Measurements from ENCODE around the gene MUSK. TPM values are rescaled to one million over a fixed set of nuclear protein-coding genes. Genes with fewer than 3 reads are reported as not detected.

Gene MUSK
- total and polyA plus RNA-seq, 2 of the 4 experiments (the other 2 are of a cell fraction), result 0.07 to 0.18 TPM

DNA sequence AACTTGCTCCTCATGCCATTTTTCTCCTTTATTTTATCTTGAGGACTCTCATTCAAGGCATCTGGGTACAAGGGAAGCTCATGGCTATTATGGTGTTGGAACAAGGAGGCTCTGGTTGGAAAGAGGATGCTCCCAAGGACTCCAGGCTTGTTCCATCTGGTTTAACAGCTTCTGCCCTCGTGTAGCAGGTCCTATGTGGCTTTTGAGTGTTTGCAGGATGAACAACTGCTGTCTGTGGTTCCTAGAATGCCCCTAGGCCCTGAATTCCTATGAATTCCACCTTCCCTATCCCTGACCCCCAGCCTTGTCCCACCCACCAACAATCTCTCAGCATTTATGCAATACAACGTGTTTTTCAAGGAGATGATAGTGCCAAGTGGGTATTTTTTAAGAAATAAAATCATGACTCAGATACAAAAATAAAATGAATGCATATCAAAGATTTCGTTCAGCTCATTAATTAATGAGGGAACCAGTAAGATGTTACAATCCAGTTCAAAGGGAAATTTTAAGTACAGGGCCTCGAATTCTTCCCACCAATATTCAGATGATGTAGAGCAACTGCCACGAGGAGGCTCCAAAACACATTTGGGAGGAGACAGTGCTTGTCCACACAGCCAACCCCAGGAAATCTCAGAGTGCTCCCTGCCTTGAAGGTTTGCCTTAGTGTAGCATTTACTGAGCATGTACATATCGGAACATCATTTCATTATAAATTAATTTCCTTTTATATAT lies 182.0 kb downstream of the MUSK start:
- peak overlapping the region; percentile 62 for H3K4ac ChIP-seq (ENCODE audit: low read depth, low read length)
- POLR2A ChIA-PET (ENCODE audit: unreplicated experiment), result no interaction called here
- in situ Hi-C loops (cut with MboI; ENCODE audit: low sequenced_read_pairs), result no loop called here
- H2BK20ac ChIP-seq (ENCODE audit: low read depth, low read length), result peak overlapping the region; percentile 62; the same call in 1 of the 2 replicates
- 0 out of 2 replicates have a peak overlapping the region, but pooled peaks have one; percentile 60 for H3K14ac ChIP-seq (replicated peaks; ENCODE audit: low read depth, low read length)
- no peak overlapping the region for H3K4me2 ChIP-seq (ENCODE audit: low read depth, low read length)
- no peak overlapping the region for H2BK15ac ChIP-seq (ENCODE audit: low read depth, low read length)
- no peak overlapping the region for H2AK9ac ChIP-seq (replicated peaks; ENCODE audit: low read depth, low read length, poor library complexity)
- dilution Hi-C loops (cut with HindIII; ENCODE audit: low sequenced_read_pairs, unreplicated experiment), result no loop called here
- CTCF ChIA-PET, result no interaction called here
- H3K56ac ChIP-seq (ENCODE audit: extremely low read depth, insufficient read depth, low read length), result no peak overlapping the region
- no peak overlapping the region for H3K4me3 ChIP-seq (ENCODE audit: insufficient read depth, low read depth, low read length)
- H3K4me1 ChIP-seq (ENCODE audit: control insufficient read depth, insufficient read depth, low read length), result no peaks in the 10 kb centered on the region
- H3K79me1 ChIP-seq (ENCODE audit: low read depth in 1 of 2, low read length in 2 of 2), result no peaks in the 10 kb centered on the region; a peak in 2 of 4 replicates
- H4K8ac ChIP-seq (ENCODE audit: low read depth in 2 of 2, low read length in 2 of 2), result no peak overlapping the region
- H3K9ac ChIP-seq (ENCODE audit: low read depth, low read length), result no peak overlapping the region
- BruUV-seq (replicated peaks), result no TSS peak
- H2BK120ac ChIP-seq (ENCODE audit: low read depth, low read length), result 0 out of 2 replicates have a peak overlapping the region, but pooled peaks have one; percentile 46
- peak overlapping the region; percentile 65 for H3K18ac ChIP-seq (ENCODE audit: low read depth, low read length)
- no peak overlapping the region for H3K23ac ChIP-seq (ENCODE audit: low read depth, low read length)
- H4K91ac ChIP-seq (ENCODE audit: insufficient read depth, low read depth, low read length), result peak overlapping the region; percentile 41; the same call in 1 of the 2 replicates
- no peaks in the 10 kb centered on the region for H3K9me1 ChIP-seq (ENCODE audit: insufficient read depth, low read length)
- H4K20me1 ChIP-seq (ENCODE audit: insufficient read depth, low read length), result no peaks in the 10 kb centered on the region
- H3K9me3 ChIP-seq (ENCODE audit: control insufficient read depth, insufficient read depth, low read length), result no peaks in the 10 kb centered on the region; the same call in 1 of the 2 replicates
- TF ChIP-seq FOS (IDR thresholded peaks at IDR 0.05; ENCODE audit: low read depth, low read length) (no peak), POLR2A (IDR thresholded peaks at IDR 0.05; ENCODE audit: low read depth, low read length) (no peak), BHLHE40 (IDR thresholded peaks at IDR 0.05; ENCODE audit: low read depth, low read length) (no peak), RFX5 (IDR thresholded peaks at IDR 0.05; ENCODE audit: low read depth, low read length) (no peak), MXI1 (IDR thresholded peaks at IDR 0.05; ENCODE audit: borderline replicate concordance, low read depth, low read length) (no peak), CHD1 (IDR thresholded peaks at IDR 0.05; ENCODE audit: low read depth, low read length) (no peak), RAD21 (IDR thresholded peaks at IDR 0.05; ENCODE audit: low read length) (no peak), MAFK (IDR thresholded peaks at IDR 0.05; ENCODE audit: low read depth, low read length) (no peak)
- TF ChIP-seq, protein P1, sequence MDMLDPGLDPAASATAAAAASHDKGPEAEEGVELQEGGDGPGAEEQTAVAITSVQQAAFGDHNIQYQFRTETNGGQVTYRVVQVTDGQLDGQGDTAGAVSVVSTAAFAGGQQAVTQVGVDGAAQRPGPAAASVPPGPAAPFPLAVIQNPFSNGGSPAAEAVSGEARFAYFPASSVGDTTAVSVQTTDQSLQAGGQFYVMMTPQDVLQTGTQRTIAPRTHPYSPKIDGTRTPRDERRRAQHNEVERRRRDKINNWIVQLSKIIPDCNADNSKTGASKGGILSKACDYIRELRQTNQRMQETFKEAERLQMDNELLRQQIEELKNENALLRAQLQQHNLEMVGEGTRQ (IDR thresholded peaks at IDR 0.05; ENCODE audit: low read depth, low read length), result no peak
- TF ChIP-seq, protein P2, sequence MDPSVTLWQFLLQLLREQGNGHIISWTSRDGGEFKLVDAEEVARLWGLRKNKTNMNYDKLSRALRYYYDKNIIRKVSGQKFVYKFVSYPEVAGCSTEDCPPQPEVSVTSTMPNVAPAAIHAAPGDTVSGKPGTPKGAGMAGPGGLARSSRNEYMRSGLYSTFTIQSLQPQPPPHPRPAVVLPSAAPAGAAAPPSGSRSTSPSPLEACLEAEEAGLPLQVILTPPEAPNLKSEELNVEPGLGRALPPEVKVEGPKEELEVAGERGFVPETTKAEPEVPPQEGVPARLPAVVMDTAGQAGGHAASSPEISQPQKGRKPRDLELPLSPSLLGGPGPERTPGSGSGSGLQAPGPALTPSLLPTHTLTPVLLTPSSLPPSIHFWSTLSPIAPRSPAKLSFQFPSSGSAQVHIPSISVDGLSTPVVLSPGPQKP (IDR thresholded peaks at IDR 0.05; ENCODE audit: borderline replicate concordance, low read depth, low read length), result no peak
- H3K36me3 ChIP-seq (ENCODE audit: control insufficient read depth, insufficient read depth, low read length), result 0 out of 2 replicates have a peak, but pooled peaks cover 3% of the 10 kb centered on the region
- ATAC-seq (ENCODE audit: low read depth) (no peak), DNase-seq (no peak)
- intact Hi-C loops (cut with micrococcal nuclease), result no loop called here
- H3K27ac ChIP-seq (ENCODE audit: insufficient read depth, low read length), result no peak overlapping the region
- no peaks in the 10 kb centered on the region for H3K27me3 ChIP-seq (ENCODE audit: control insufficient read depth, insufficient read depth, low read length)
- H2BK5ac ChIP-seq (ENCODE audit: low read depth, low read length, poor library complexity, severe bottlenecking), result no peak overlapping the region
- WGBS, 2 experiments (ENCODE audit: extremely low coverage in 2 of 2, insufficient read length in 1 of 2), result no CpG with 5 or more reads among the region's 6 CpGs
- H2AK5ac ChIP-seq (ENCODE audit: low read depth, low read length), result peak overlapping the region; percentile 58; the same call in 1 of the 2 replicates
- no peak overlapping the region for H2AFZ ChIP-seq (replicated peaks; ENCODE audit: low read length, poor library complexity)
- H4K5ac ChIP-seq (ENCODE audit: low read depth, low read length), result no peak overlapping the region

All from IMR-90 (cell line).